CD8-positive, alpha-beta memory T cell (primary cell): ENCODE measurements around the gene ALDH18A1. TPM values are rescaled to one million over a fixed set of nuclear protein-coding genes. Genes with fewer than 3 reads are reported as not detected.

Source experiments
- CTCF ChIA-PET: fragments of 350-600 bp; sonication (Branson Sonifier 250); formaldehyde crosslinking; loops from one replicate; lab custom pipeline; 2021; ENCODE audit warnings: antibody characterized with exemption; lab: Charles Lee
- POLR2A ChIA-PET: fragments of 350-600 bp; sonication (Branson Sonifier 250); formaldehyde crosslinking; loops from one replicate; lab custom pipeline; 2021; ENCODE audit warnings: antibody characterized with exemption; lab: Charles Lee
- DNase-seq, 5 donors: peaks; one replicate each; pipeline versions ENCODE4 v3.0.0 to v3.0.0-alpha.2; 2020 to 2022; ENCODE audit warnings: mixed read lengths in 1 of 5
- H3K27ac ChIP-seq: one replicate; pipeline ENCODE4 v1.7.0; 2013; ENCODE audit warnings: low read depth, mild to moderate bottlenecking, low read length, moderate library complexity
- H3K27me3 ChIP-seq: 2 replicates; pipeline ENCODE4 v1.7.0; 2013; ENCODE audit warnings: low read length, mild to moderate bottlenecking; ENCODE audit not compliant: insufficient read depth, poor library complexity, severe bottlenecking
- H3K36me3 ChIP-seq: 2 replicates; pipeline ENCODE4 v1.7.0; 2013; ENCODE audit warnings: mild to moderate bottlenecking, low read length, moderate library complexity; ENCODE audit not compliant: insufficient read depth
- H3K4me1 ChIP-seq: 2 replicates; pipeline ENCODE4 v1.7.0; 2013; ENCODE audit warnings: mild to moderate bottlenecking, low read length, moderate library complexity; ENCODE audit not compliant: insufficient read depth
- H3K4me3 ChIP-seq: 2 replicates; pipeline ENCODE4 v1.7.0; 2013; ENCODE audit warnings: mild to moderate bottlenecking, low read length
- H3K9me3 ChIP-seq: 2 replicates; pipeline ENCODE4 v1.7.0; 2013; ENCODE audit warnings: mild to moderate bottlenecking, low read length
- H3K27ac Mint-ChIP-seq, 8 donors: one replicate each; pipeline ENCODE4 v1.8.0; 2020 to 2021; ENCODE audit warnings: mixed read lengths in 8 of 8, mild to moderate bottlenecking in 6 of 8, inconsistent platforms in 3 of 8, moderate library complexity in 3 of 8
- H3K27me3 Mint-ChIP-seq, 2 donors: one replicate each; pipeline ENCODE4 v1.8.0; 2020 to 2021; ENCODE audit warnings: mixed read lengths in 2 of 2, mild to moderate bottlenecking in 1 of 2, moderate library complexity in 1 of 2
- H3K36me3 Mint-ChIP-seq, 3 donors: one replicate each; pipeline ENCODE4 v1.8.0; 2020 to 2021; ENCODE audit warnings: mixed read lengths in 3 of 3, inconsistent platforms in 1 of 3, mild to moderate bottlenecking in 1 of 3
- H3K4me1 Mint-ChIP-seq, 3 donors: one replicate each; pipeline ENCODE4 v1.8.0; 2020 to 2021; ENCODE audit warnings: mixed read lengths in 3 of 3, inconsistent platforms in 1 of 3, mild to moderate bottlenecking in 1 of 3
- H3K4me3 Mint-ChIP-seq, 7 donors: one replicate each; pipeline ENCODE4 v1.8.0; 2020 to 2021; ENCODE audit warnings: mixed read lengths in 7 of 7, mild to moderate bottlenecking in 6 of 7, moderate library complexity in 4 of 7, inconsistent platforms in 2 of 7
- H3K9me3 Mint-ChIP-seq, 5 donors: one replicate each; pipeline ENCODE4 v1.8.0; 2020 to 2022; ENCODE audit warnings: mixed read lengths in 5 of 5, mild to moderate bottlenecking in 3 of 5, moderate library complexity in 2 of 5, inconsistent platforms in 1 of 5
- polyA plus RNA-seq: library from polyadenylated mRNA; unstranded; fragments of 300-500 nt; fragmentation: Illumina TruSeq; gene quantifications from one replicate; pipeline ENCODE4 v1.2.3, GENCODE V29; 2021
- total RNA-seq, 2 experiments: library from RNA; stranded (reverse); gene quantifications; one replicate each; pipeline ENCODE4 v1.2.3, GENCODE V29; 2021

The ALDH18A1 gene
- total and polyA plus RNA-seq, 3 experiments from 2014 or later, result 66.9 to 89.6 (median 89.1) TPM

DNA sequence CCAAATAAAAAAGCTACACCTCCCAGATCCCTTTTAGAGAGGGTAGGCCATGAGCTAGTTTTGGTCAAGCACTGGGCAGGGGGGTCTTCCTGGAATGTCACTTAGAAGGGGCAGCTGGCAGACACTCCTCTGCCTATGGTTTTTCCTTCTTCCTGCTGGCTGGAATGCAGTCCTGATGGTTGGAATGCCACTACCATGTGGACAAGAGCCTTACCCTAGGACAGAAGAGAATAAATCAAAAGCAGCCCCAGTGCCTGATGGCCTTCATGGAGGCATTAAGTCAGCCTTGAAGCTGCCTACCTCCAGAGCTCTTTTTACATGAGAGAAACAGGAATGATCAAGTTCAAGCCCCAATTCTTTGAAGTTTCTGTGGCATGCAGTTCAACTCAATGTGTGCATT is 51.9 kb downstream of the ALDH18A1 start:
- Histone ChIP-seq H3K9me3 (no peaks in the 10 kb centered on the region), H3K4me1 (no peaks in the 10 kb centered on the region), H3K27ac (no peak overlapping the region), H3K27me3 (no peaks in the 10 kb centered on the region), H3K36me3 (peaks cover 9% of the 10 kb centered on the region), H3K4me3 (no peak overlapping the region)
- Mint-ChIP-seq H3K4me1 (no peaks in the 10 kb centered on the region), H3K27ac (peak overlapping the region in 2 of 8 donors; percentile 56 to 70), H3K27me3 (no peaks in the 10 kb centered on the region), H3K9me3 (no peaks in the 10 kb centered on the region), H3K4me3 (no peak overlapping the region), H3K36me3 (peaks cover 3 to 45% (median 11%) of the 10 kb centered on the region in 3 donors)
- no peak for DNase-seq
- ChIA-PET CTCF (interaction anchor here (0.8 to 3.8 kb wide), 4 partner anchors 9 to 179 kb away, joined by 3 to 29 read pairs (median 5); partner anchors contain the start of gene TCTN3), POLR2A (no interaction called here)

DNA sequence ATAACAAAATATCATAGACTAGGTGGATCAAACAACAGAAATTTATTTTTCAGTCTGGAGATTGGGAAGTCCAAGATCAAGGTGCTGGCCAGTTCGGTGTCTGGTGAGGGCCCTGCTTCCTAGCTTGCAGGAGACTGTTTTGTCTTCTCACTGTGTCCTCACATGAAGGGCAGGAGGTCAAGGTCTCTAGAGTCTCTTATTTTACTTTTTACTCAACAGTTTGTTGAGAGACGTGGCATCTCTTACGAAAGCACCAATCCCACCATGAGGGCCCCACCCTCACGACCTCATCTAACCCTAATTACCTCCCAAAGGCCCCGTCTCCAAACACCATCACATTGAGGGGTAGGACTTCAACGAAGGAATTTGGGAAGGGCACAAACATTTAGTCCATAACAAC is 54.1 kb downstream of the ALDH18A1 start:
- ChIA-PET CTCF (interaction anchor here (1.3 kb wide), 1 partner anchor 171 kb away, joined by 10 read pairs; no protein-coding TSS in a partner anchor), POLR2A (no interaction called here)
- Histone ChIP-seq H3K36me3 (peaks cover 9% of the 10 kb centered on the region), H3K4me3 (no peak overlapping the region), H3K27ac (no peak overlapping the region), H3K27me3 (no peaks in the 10 kb centered on the region), H3K9me3 (no peaks in the 10 kb centered on the region), H3K4me1 (no peaks in the 10 kb centered on the region)
- H3K9me3 Mint-ChIP-seq, result no peaks in the 10 kb centered on the region
- H3K4me1 Mint-ChIP-seq, result no peaks in the 10 kb centered on the region
- H3K36me3 Mint-ChIP-seq, result peaks cover 3 to 23% (median 8%) of the 10 kb centered on the region in 3 donors
- DNase-seq, result no peak
- H3K4me3 Mint-ChIP-seq, result no peak overlapping the region
- no peak overlapping the region for H3K27ac Mint-ChIP-seq
- H3K27me3 Mint-ChIP-seq, result peaks cover 0 to 4% of the 10 kb centered on the region in 2 donors

DNA sequence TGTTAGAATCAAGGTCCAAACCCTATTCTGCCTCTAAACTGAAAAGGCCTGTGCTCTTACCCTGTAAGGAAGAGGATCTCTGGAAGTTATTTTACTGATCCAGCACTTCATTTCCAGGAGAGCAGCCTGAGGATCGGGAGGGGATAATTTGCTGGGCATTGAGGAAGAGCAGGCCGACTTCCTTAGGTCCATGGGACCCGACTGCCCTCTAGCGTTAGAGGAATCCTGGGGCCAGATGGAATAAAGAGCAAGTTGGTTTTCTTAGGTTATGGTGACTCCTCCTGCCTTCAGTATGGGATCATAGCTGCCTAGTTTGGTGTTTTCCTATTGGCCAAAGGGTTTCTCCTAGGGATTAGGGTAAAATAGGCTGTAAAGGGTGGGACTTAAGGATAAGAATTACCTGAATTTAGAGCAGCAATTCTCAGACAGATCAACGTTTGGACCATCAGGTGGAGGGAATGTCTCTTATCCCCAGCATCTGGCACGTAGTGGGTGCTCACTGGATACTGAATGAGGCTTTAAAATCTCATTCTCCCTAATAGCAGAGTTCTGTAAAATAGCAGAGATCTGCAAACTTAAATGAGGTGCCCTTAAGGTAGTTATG is 55.3 kb downstream of the ALDH18A1 start:
- Histone ChIP-seq H3K9me3 (no peaks in the 10 kb centered on the region), H3K27ac (no peak overlapping the region), H3K36me3 (no peaks in the 10 kb centered on the region), H3K4me1 (no peaks in the 10 kb centered on the region), H3K27me3 (no peaks in the 10 kb centered on the region), H3K4me3 (no peak overlapping the region)
- Mint-ChIP-seq H3K4me1 (no peaks in the 10 kb centered on the region), H3K36me3 (peaks cover 0 to 12% (median 5%) of the 10 kb centered on the region in 3 donors), H3K27me3 (peaks cover 5 to 7% of the 10 kb centered on the region in 2 donors), H3K9me3 (no peaks in the 10 kb centered on the region), H3K4me3 (no peak overlapping the region), H3K27ac (no peak overlapping the region)
- CTCF ChIA-PET, result interaction anchor here (1.3 to 2.2 kb wide), 2 partner anchors 170 kb away, joined by 10 to 20 read pairs; no protein-coding TSS in a partner anchor
- POLR2A ChIA-PET, result no interaction called here
- DNase-seq, result peak; percentile 5 to 59 (median 15)

- Histone ChIP-seq H3K9me3 (no peaks in the 10 kb centered on the region), H3K36me3 (no peaks in the 10 kb centered on the region), H3K4me3 (no peak overlapping the region), H3K27ac (no peak overlapping the region), H3K27me3 (no peaks in the 10 kb centered on the region), H3K4me1 (no peaks in the 10 kb centered on the region)
- peaks cover 9 to 11% of the 10 kb centered on the region in 2 donors for H3K27me3 Mint-ChIP-seq
- H3K9me3 Mint-ChIP-seq, result no peaks in the 10 kb centered on the region
- H3K4me1 Mint-ChIP-seq, result no peaks in the 10 kb centered on the region
- no peak for DNase-seq
- peaks cover 0 to 3% (median 3%) of the 10 kb centered on the region in 3 donors for H3K36me3 Mint-ChIP-seq
- CTCF ChIA-PET, result interaction anchor here (2.2 kb wide), 1 partner anchor 169 kb away, joined by 20 read pairs; no protein-coding TSS in a partner anchor
- no peak overlapping the region for H3K27ac Mint-ChIP-seq
- no peak overlapping the region for H3K4me3 Mint-ChIP-seq
- POLR2A ChIA-PET, result no interaction called here
These were observed 56.4 kb downstream of the ALDH18A1 start for GRCh38 chr10:95600158-95600557.

DNA sequence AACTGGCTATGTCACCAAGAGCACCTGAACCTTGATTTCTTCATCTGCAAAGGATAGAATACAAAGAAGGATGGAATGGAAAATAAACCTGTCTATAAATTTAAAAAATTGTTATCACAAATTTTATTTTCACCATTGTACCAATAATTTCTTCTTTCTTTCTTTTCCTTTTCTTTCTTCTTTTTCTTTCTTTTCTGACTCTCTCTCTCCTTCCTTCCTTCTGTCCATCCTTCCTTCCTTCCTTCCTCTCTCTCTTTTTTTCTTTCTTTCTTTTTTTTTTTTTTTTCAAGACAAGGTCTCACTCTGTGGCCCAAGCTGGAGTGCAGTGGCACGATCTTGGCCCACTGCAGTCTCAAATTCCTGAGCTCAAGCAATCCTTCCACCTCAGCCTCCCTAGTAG is 58.7 kb downstream of the ALDH18A1 start:
- Histone ChIP-seq H3K27me3 (no peaks in the 10 kb centered on the region), H3K27ac (no peak overlapping the region), H3K4me1 (no peaks in the 10 kb centered on the region), H3K4me3 (no peak overlapping the region), H3K9me3 (no peaks in the 10 kb centered on the region), H3K36me3 (no peaks in the 10 kb centered on the region)
- Mint-ChIP-seq H3K27ac (no peak overlapping the region), H3K27me3 (peaks cover 14 to 15% of the 10 kb centered on the region in 2 donors), H3K4me3 (no peak overlapping the region), H3K9me3 (no peaks in the 10 kb centered on the region), H3K4me1 (no peaks in the 10 kb centered on the region), H3K36me3 (no peaks in the 10 kb centered on the region)
- POLR2A ChIA-PET, result no interaction called here
- CTCF ChIA-PET, result interaction anchor here (1.2 kb wide), 1 partner anchor 167 kb away, joined by 5 read pairs; no protein-coding TSS in a partner anchor
- DNase-seq, result no peak

GRCh38 chr10:95588025-95588424 is 68.5 kb downstream of the ALDH18A1 start:
- Mint-ChIP-seq H3K4me3 (no peak overlapping the region), H3K36me3 (no peaks in the 10 kb centered on the region)
- POLR2A ChIA-PET, result no interaction called here

DNA sequence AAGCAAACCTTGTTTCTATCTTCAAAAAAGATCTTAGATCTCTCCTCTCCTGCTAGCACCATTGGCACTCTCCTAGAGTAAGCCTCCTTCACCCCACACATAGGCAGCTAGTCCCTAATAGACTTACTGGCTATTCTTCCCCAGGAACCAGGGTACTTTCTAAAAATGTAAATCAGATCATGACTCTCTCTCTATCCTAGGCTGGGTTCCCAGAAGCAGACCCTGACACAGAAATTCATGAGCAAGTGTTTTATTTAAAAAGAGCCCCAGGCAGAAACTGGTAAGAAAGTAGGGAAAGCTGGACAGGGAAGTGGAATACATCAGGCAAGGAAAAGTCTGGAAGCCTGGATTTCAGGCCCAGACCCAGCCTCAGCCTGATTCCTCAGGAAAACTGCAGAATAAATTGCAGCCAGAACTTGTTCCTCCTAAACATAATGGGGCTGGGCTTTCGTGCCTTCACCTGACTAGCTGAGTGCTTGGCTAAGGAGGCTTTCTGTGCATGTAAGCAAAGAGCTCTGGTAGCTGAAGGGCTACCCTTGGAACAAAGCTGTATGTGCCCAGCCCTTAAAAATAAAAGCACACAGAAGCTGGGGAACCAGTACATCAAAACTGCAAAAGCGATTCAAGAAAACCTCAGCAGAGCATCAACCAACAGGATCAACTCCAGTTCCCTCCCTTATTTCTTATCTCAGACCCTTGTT is 76.5 kb downstream of the ALDH18A1 start:
- no peaks in the 10 kb centered on the region for H3K36me3 ChIP-seq
- DNase-seq, result no peak
- H3K27ac Mint-ChIP-seq, result no peak overlapping the region
- no peaks in the 10 kb centered on the region for H3K9me3 ChIP-seq
- POLR2A ChIA-PET, result no interaction called here
- H3K27me3 Mint-ChIP-seq, result peaks cover 6 to 34% of the 10 kb centered on the region in 2 donors
- no peaks in the 10 kb centered on the region for H3K9me3 Mint-ChIP-seq
- H3K4me1 Mint-ChIP-seq, result no peaks in the 10 kb centered on the region
- H3K4me1 ChIP-seq, result no peaks in the 10 kb centered on the region
- CTCF ChIA-PET, result no interaction called here
- H3K4me3 ChIP-seq, result no peak overlapping the region
- H3K27ac ChIP-seq, result no peak overlapping the region
- H3K36me3 Mint-ChIP-seq, result no peaks in the 10 kb centered on the region
- no peak overlapping the region for H3K4me3 Mint-ChIP-seq
- no peaks in the 10 kb centered on the region for H3K27me3 ChIP-seq

More at GRCh38 chr10:95588025-95588424, 68.5 kb downstream of the ALDH18A1 start:
- Mint-ChIP-seq H3K27ac (no peak overlapping the region), H3K4me1 (no peaks in the 10 kb centered on the region), H3K9me3 (no peaks in the 10 kb centered on the region), H3K27me3 (peaks cover 5 to 30% of the 10 kb centered on the region in 2 donors)
- H3K9me3 ChIP-seq, result no peaks in the 10 kb centered on the region
- H3K27me3 ChIP-seq, result no peaks in the 10 kb centered on the region
- DNase-seq, result no peak
- H3K4me1 ChIP-seq, result no peaks in the 10 kb centered on the region
- CTCF ChIA-PET, result interaction anchor here (1.7 kb wide), 1 partner anchor 157 kb away, joined by 7 read pairs; no protein-coding TSS in a partner anchor
- H3K27ac ChIP-seq, result no peak overlapping the region
- no peaks in the 10 kb centered on the region for H3K36me3 ChIP-seq
- H3K4me3 ChIP-seq, result no peak overlapping the region

DNA sequence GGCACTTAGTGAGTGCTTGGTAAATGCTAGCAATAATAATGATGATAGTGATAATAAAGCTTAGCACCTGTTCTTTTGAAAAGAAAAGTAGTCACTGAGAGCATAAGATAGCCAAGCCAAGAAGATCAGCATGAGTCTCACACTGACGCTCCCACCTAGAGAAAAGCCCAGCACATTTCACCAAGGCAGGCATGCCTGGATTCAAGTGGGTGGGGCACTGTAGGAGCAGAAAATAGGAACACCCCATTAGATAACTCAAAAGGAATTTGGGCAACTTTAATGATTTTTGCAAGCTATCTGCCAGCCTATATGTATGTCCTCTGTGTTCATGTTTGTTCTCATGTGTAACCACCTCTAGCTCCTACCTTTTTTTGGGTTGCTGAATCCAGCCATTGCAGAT is 77.2 kb downstream of the ALDH18A1 start:
- ChIA-PET POLR2A (no interaction called here), CTCF (no interaction called here)
- Mint-ChIP-seq H3K36me3 (no peaks in the 10 kb centered on the region), H3K27me3 (peaks cover 9 to 41% of the 10 kb centered on the region in 2 donors), H3K4me1 (no peaks in the 10 kb centered on the region), H3K27ac (no peak overlapping the region), H3K4me3 (no peak overlapping the region), H3K9me3 (no peaks in the 10 kb centered on the region)
- no peaks in the 10 kb centered on the region for H3K36me3 ChIP-seq
- no peaks in the 10 kb centered on the region for H3K9me3 ChIP-seq
- H3K4me3 ChIP-seq, result no peak overlapping the region
- no peaks in the 10 kb centered on the region for H3K27me3 ChIP-seq
- no peak overlapping the region for H3K27ac ChIP-seq
- H3K4me1 ChIP-seq, result no peaks in the 10 kb centered on the region
- no peak for DNase-seq
